SK-N-SH treated with all-trans-retinoic acid at 6 μM for 48 hours (cell line): ENCODE results near the gene SARS1.

Experiments used
- ATAC-seq: fragments of 200-7000 bp; cut with Tn5 transposase; 3 replicates; pipeline ENCODE4 v1.9.1; 2020; ENCODE audit warnings: mild to moderate bottlenecking, moderate library complexity
- ARNTL ChIP-seq: fragments of 450-650 bp; formaldehyde crosslinking; IDR thresholded peaks from 2 replicates; pipeline ENCODE4 v1.5.0; 2020; ENCODE audit warnings: low read depth, mild to moderate bottlenecking, moderate library complexity, borderline replicate concordance
- BACH2 ChIP-seq: fragments of 250-450 bp; sonication (Bioruptor Pico); IDR thresholded peaks from 2 replicates; pipeline ENCODE4 v1.9.0; 2021; ENCODE audit warnings: mild to moderate bottlenecking, borderline replicate concordance
- CSDC2 ChIP-seq: fragments of 250-450 bp; sonication (Bioruptor Pico); IDR thresholded peaks from 2 replicates; pipeline ENCODE4 v1.5.0; 2020; ENCODE audit warnings: mild to moderate bottlenecking, moderate library complexity
- GLIS3 ChIP-seq: fragments of 250-450 bp; sonication (Bioruptor Pico); IDR thresholded peaks from 2 replicates; pipeline ENCODE4 v1.5.0; 2020; ENCODE audit warnings: mild to moderate bottlenecking, moderate library complexity
- ISL1 ChIP-seq: fragments of 250-450 bp; sonication (Bioruptor Pico); IDR thresholded peaks from 2 replicates; pipeline ENCODE4 v2.1.2; 2022; ENCODE audit warnings: mild to moderate bottlenecking, moderate library complexity
- OSR1 ChIP-seq: fragments of 250-450 bp; sonication (Bioruptor Pico); IDR thresholded peaks from 2 replicates; pipeline ENCODE4 v1.8.0; 2022; ENCODE audit warnings: moderate library complexity, mild to moderate bottlenecking, inconsistent platforms
- POU6F1 ChIP-seq: fragments of 250-450 bp; sonication (Bioruptor Pico); IDR thresholded peaks from 2 replicates; pipeline ENCODE4 v1.8.0; 2021; ENCODE audit warnings: low read depth, mild to moderate bottlenecking, moderate library complexity, borderline replicate concordance
- PPARA ChIP-seq: fragments of 250-450 bp; sonication (Bioruptor Pico); IDR thresholded peaks from 2 replicates; pipeline ENCODE4 v1.5.0; 2020; ENCODE audit warnings: mild to moderate bottlenecking, borderline replicate concordance
- RARB ChIP-seq: fragments of 250-450 bp; sonication (Bioruptor Pico); IDR thresholded peaks from 2 replicates; pipeline ENCODE4 v1.8.0; 2021; ENCODE audit warnings: mild to moderate bottlenecking, moderate library complexity
- SNAI2 ChIP-seq: fragments of 250-450 bp; sonication (Bioruptor Pico); IDR thresholded peaks from 2 replicates; pipeline ENCODE4 v1.5.0; 2020; ENCODE audit warnings: mild to moderate bottlenecking, moderate library complexity
- TCF4 ChIP-seq: fragments of 250-450 bp; sonication (Bioruptor Pico); IDR thresholded peaks from 2 replicates; pipeline ENCODE4 v1.8.0; 2021; ENCODE audit warnings: mild to moderate bottlenecking, moderate library complexity, borderline replicate concordance
- TOX ChIP-seq: fragments of 250-450 bp; sonication (Bioruptor Pico); IDR thresholded peaks from 2 replicates; pipeline ENCODE4 v1.8.0; 2021; ENCODE audit warnings: mild to moderate bottlenecking, moderate library complexity, borderline replicate concordance
- ZC3H10 ChIP-seq: fragments of 250-450 bp; sonication (Bioruptor Pico); IDR thresholded peaks from 2 replicates; pipeline ENCODE4 v1.5.1; 2021; ENCODE audit warnings: mild to moderate bottlenecking, moderate library complexity
- ZFP3 ChIP-seq: fragments of 250-450 bp; sonication (Bioruptor Pico); IDR thresholded peaks from 2 replicates; pipeline ENCODE4 v1.5.0; 2020; ENCODE audit warnings: mild to moderate bottlenecking, moderate library complexity
- ZFP30 ChIP-seq: fragments of 450-650 bp; formaldehyde crosslinking; IDR thresholded peaks from 2 replicates; pipeline ENCODE4 v1.5.0; 2022; ENCODE audit warnings: mild to moderate bottlenecking, moderate library complexity
- ZNF565 ChIP-seq: fragments of 450-650 bp; formaldehyde crosslinking; conservative IDR thresholded peaks from 2 replicates; pipeline ENCODE4 v1.5.0; 2020; ENCODE audit warnings: low read depth, mild to moderate bottlenecking, moderate library complexity
- ZNF8 ChIP-seq: fragments of 450-650 bp; formaldehyde crosslinking; IDR thresholded peaks from 2 replicates; pipeline ENCODE4 v1.5.0; 2020; ENCODE audit warnings: mild to moderate bottlenecking, moderate library complexity
- TF ChIP-seq, protein P1 (sequence below): fragments of 250-450 bp; sonication (Bioruptor Pico); IDR thresholded peaks from 2 replicates; pipeline ENCODE4 v1.5.1; 2021; ENCODE audit warnings: mild to moderate bottlenecking, moderate library complexity
- TF ChIP-seq, protein P2 (sequence below): fragments of 250-450 bp; sonication (Bioruptor Pico); IDR thresholded peaks from 2 replicates; pipeline ENCODE4 v1.5.0; 2020; ENCODE audit warnings: mild to moderate bottlenecking, moderate library complexity
- TF ChIP-seq, protein P3 (sequence below): fragments of 250-450 bp; sonication (Bioruptor Pico); IDR thresholded peaks from 2 replicates; pipeline ENCODE4 v1.8.0; 2020; ENCODE audit warnings: mild to moderate bottlenecking, moderate library complexity, borderline replicate concordance
- TF ChIP-seq, protein P4 (sequence below): fragments of 250-450 bp; sonication (Bioruptor Pico); IDR thresholded peaks from 2 replicates; pipeline ENCODE4 v1.5.1; 2020; ENCODE audit warnings: low read depth, mild to moderate bottlenecking, moderate library complexity

Gene SARS1

DNA sequence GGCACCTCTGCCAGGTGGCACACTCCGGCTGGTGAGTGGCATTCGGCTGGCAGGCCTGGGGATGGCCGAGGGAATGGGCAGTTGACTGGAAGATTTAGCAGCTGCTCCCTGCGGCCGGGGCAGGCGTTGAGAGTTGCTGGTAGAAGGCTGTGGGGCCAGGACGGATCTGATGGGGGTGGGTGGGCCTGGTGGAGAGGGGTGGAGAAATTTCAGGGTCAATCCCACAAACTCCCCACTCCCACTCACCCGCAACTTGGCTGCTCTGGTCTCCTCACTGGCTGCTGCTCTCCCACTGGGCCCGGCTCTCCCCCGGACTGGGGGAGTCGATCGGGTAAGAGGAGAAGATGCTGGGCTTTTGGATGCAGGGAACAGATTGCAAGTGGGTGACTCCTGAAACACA is 67.1 kb downstream of the SARS1 start:
- ATAC-seq: no peak
- no peak for TF ChIP-seq BACH2 (CRISPR knock-in tag)
- TF ChIP-seq ARNTL (CRISPR knock-in tag): no peak
- no peak for TF ChIP-seq ZC3H10 (CRISPR knock-in tag)
- no peak for TF ChIP-seq ZNF565 (CRISPR knock-in tag)
- TF ChIP-seq, protein P1, sequence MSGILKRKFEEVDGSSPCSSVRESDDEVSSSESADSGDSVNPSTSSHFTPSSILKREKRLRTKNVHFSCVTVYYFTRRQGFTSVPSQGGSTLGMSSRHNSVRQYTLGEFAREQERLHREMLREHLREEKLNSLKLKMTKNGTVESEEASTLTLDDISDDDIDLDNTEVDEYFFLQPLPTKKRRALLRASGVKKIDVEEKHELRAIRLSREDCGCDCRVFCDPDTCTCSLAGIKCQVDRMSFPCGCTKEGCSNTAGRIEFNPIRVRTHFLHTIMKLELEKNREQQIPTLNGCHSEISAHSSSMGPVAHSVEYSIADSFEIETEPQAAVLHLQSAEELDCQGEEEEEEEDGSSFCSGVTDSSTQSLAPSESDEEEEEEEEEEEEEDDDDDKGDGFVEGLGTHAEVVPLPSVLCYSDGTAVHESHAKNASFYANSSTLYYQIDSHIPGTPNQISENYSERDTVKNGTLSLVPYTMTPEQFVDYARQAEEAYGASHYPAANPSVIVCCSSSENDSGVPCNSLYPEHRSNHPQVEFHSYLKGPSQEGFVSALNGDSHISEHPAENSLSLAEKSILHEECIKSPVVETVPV: no peak
- no peak for TF ChIP-seq ZFP30
- TF ChIP-seq PPARA (CRISPR knock-in tag): no peak
- TF ChIP-seq ZNF8 (CRISPR knock-in tag): no peak
- no peak for TF ChIP-seq TOX
- TF ChIP-seq ZFP3: no peak

- TF ChIP-seq ZNF565 (CRISPR knock-in tag): no peak
- TF ChIP-seq RARB (CRISPR knock-in tag): no peak
- no peak for TF ChIP-seq SNAI2 (CRISPR knock-in tag)
- TF ChIP-seq ARNTL (CRISPR knock-in tag): no peak
- TF ChIP-seq, protein P1: no peak
- no peak for TF ChIP-seq POU6F1 (CRISPR knock-in tag)
- no peak for TF ChIP-seq ZNF8 (CRISPR knock-in tag)
- no peak for TF ChIP-seq GLIS3 (CRISPR knock-in tag)
- TF ChIP-seq ZFP30: no peak
- TF ChIP-seq CSDC2 (CRISPR knock-in tag): no peak
- TF ChIP-seq BACH2 (CRISPR knock-in tag): no peak
- TF ChIP-seq, all 23 proteins: peak for 0
- no peak for ATAC-seq
Observed at GRCh38 chr1:109281680-109282496, 68.2 kb downstream of the SARS1 start.

- ATAC-seq: peak; percentile 63
- no peak for TF ChIP-seq TOX
- no peak for TF ChIP-seq TCF4 (CRISPR knock-in tag)
- TF ChIP-seq SNAI2 (CRISPR knock-in tag): no peak
- TF ChIP-seq, protein P2, sequence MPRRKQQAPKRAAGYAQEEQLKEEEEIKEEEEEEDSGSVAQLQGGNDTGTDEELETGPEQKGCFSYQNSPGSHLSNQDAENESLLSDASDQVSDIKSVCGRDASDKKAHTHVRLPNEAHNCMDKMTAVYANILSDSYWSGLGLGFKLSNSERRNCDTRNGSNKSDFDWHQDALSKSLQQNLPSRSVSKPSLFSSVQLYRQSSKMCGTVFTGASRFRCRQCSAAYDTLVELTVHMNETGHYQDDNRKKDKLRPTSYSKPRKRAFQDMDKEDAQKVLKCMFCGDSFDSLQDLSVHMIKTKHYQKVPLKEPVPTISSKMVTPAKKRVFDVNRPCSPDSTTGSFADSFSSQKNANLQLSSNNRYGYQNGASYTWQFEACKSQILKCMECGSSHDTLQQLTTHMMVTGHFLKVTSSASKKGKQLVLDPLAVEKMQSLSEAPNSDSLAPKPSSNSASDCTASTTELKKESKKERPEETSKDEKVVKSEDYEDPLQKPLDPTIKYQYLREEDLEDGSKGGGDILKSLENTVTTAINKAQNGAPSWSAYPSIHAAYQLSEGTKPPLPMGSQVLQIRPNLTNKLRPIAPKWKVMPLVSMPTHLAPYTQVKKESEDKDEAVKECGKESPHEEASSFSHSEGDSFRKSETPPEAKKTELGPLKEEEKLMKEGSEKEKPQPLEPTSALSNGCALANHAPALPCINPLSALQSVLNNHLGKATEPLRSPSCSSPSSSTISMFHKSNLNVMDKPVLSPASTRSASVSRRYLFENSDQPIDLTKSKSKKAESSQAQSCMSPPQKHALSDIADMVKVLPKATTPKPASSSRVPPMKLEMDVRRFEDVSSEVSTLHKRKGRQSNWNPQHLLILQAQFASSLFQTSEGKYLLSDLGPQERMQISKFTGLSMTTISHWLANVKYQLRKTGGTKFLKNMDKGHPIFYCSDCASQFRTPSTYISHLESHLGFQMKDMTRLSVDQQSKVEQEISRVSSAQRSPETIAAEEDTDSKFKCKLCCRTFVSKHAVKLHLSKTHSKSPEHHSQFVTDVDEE (CRISPR knock-in tag): no peak
- TF ChIP-seq, protein P1: no peak
- TF ChIP-seq, protein P3, sequence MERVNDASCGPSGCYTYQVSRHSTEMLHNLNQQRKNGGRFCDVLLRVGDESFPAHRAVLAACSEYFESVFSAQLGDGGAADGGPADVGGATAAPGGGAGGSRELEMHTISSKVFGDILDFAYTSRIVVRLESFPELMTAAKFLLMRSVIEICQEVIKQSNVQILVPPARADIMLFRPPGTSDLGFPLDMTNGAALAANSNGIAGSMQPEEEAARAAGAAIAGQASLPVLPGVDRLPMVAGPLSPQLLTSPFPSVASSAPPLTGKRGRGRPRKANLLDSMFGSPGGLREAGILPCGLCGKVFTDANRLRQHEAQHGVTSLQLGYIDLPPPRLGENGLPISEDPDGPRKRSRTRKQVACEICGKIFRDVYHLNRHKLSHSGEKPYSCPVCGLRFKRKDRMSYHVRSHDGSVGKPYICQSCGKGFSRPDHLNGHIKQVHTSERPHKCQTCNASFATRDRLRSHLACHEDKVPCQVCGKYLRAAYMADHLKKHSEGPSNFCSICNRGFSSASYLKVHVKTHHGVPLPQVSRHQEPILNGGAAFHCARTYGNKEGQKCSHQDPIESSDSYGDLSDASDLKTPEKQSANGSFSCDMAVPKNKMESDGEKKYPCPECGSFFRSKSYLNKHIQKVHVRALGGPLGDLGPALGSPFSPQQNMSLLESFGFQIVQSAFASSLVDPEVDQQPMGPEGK (CRISPR knock-in tag): no peak
- TF ChIP-seq, protein P4, sequence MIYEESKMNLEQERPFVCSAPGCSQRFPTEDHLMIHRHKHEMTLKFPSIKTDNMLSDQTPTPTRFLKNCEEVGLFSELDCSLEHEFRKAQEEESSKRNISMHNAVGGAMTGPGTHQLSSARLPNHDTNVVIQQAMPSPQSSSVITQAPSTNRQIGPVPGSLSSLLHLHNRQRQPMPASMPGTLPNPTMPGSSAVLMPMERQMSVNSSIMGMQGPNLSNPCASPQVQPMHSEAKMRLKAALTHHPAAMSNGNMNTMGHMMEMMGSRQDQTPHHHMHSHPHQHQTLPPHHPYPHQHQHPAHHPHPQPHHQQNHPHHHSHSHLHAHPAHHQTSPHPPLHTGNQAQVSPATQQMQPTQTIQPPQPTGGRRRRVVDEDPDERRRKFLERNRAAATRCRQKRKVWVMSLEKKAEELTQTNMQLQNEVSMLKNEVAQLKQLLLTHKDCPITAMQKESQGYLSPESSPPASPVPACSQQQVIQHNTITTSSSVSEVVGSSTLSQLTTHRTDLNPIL (CRISPR knock-in tag): no peak
- no peak for TF ChIP-seq ZFP30
- TF ChIP-seq ZNF565 (CRISPR knock-in tag): no peak
- no peak for TF ChIP-seq CSDC2 (CRISPR knock-in tag)
- TF ChIP-seq ISL1 (CRISPR knock-in tag): no peak
- TF ChIP-seq ZC3H10 (CRISPR knock-in tag): no peak
- no peak for TF ChIP-seq ZNF8 (CRISPR knock-in tag)
- TF ChIP-seq BACH2 (CRISPR knock-in tag): no peak
- no peak for TF ChIP-seq PPARA (CRISPR knock-in tag)
- no peak for TF ChIP-seq RARB (CRISPR knock-in tag)
- no peak for TF ChIP-seq OSR1 (CRISPR knock-in tag)
- no peak for TF ChIP-seq GLIS3 (CRISPR knock-in tag)
- TF ChIP-seq, all 23 proteins: peak for 0
Observed at GRCh38 chr1:109282497-109282951, 68.8 kb downstream of the SARS1 start.
